Parathyroid adenoma (tissue), 2 donors: Measurements from ENCODE around the gene AGPAT2.

Source experiments
- H2AFZ ChIP-seq: fragments of 300-600 bp; sonication (generic); one replicate; pipeline ENCODE4 v1.7.0; 2017; ENCODE audit warnings: antibody characterized with exemption, mild to moderate bottlenecking
- H3K27ac ChIP-seq: fragments of 300-600 bp; sonication (generic); one replicate; pipeline ENCODE4 v1.7.0; 2017
- H3K27me3 ChIP-seq: fragments of 300-600 bp; sonication (generic); one replicate; pipeline ENCODE4 v1.7.0; 2017; ENCODE audit warnings: low read length; ENCODE audit not compliant: control insufficient read depth, insufficient read depth
- H3K36me3 ChIP-seq: fragments of 300-600 bp; sonication (generic); one replicate; pipeline ENCODE4 v1.7.0; 2017; ENCODE audit warnings: low read length; ENCODE audit not compliant: control insufficient read depth, insufficient read depth
- H3K4me1 ChIP-seq: fragments of 300-600 bp; sonication (generic); one replicate; pipeline ENCODE4 v1.7.0; 2017; ENCODE audit warnings: control low read depth
- H3K4me2 ChIP-seq: fragments of 300-600 bp; sonication (generic); one replicate; pipeline ENCODE4 v1.7.0; 2017; ENCODE audit warnings: low read length
- H3K4me3 ChIP-seq: fragments of 300-600 bp; sonication (generic); one replicate; pipeline ENCODE4 v1.7.0; 2017; ENCODE audit warnings: low read depth, low read length
- H3K79me2 ChIP-seq: fragments of 300-600 bp; sonication (generic); one replicate; pipeline ENCODE4 v1.7.0; 2017; ENCODE audit warnings: control low read depth
- H3K9ac ChIP-seq: fragments of 300-600 bp; sonication (generic); one replicate; pipeline ENCODE4 v1.7.0; 2017; ENCODE audit warnings: mild to moderate bottlenecking
- H3K9me3 ChIP-seq: fragments of 300-600 bp; sonication (generic); one replicate; pipeline ENCODE4 v1.7.0; 2017; ENCODE audit warnings: low read length; ENCODE audit not compliant: control insufficient read depth
- CTCF ChIP-seq: fragments of 300-600 bp; sonication (generic); IDR thresholded peaks from one replicate; pipeline ENCODE4 v1.7.0; 2017; ENCODE audit warnings: antibody characterized with exemption, mild to moderate bottlenecking
- donor health status: primary hyperparathyroidism.

Gene AGPAT2

GRCh38 chr9:136687721-136688223 is 515 bp upstream of the AGPAT2 start:
- H2AFZ ChIP-seq, result peak overlapping the region; percentile 72
- peak overlapping the region; percentile 56 for H3K4me2 ChIP-seq
- H3K4me1 ChIP-seq, result no peaks in the 10 kb centered on the region
- H3K27ac ChIP-seq, result no peak overlapping the region
- H3K9ac ChIP-seq, result no peak overlapping the region
- H3K36me3 ChIP-seq, result no peaks in the 10 kb centered on the region
- peaks cover 2% of the 10 kb centered on the region for H3K79me2 ChIP-seq
- no peaks in the 10 kb centered on the region for H3K27me3 ChIP-seq
- TF ChIP-seq CTCF, result no peak
- H3K4me3 ChIP-seq, result peak overlapping the region; percentile 25
- no peaks in the 10 kb centered on the region for H3K9me3 ChIP-seq

GRCh38 chr9:136686534-136686793 is 793 bp downstream of the AGPAT2 start:
- no peak for TF ChIP-seq CTCF
- Histone ChIP-seq H2AFZ (peak overlapping the region; percentile 77), H3K27ac (no peak overlapping the region), H3K9ac (no peak overlapping the region), H3K4me3 (peak overlapping the region; percentile 83), H3K27me3 (no peaks in the 10 kb centered on the region), H3K4me1 (no peaks in the 10 kb centered on the region), H3K9me3 (no peaks in the 10 kb centered on the region), H3K4me2 (peak overlapping the region; percentile 98), H3K36me3 (no peaks in the 10 kb centered on the region), H3K79me2 (peaks cover 2% of the 10 kb centered on the region)

GRCh38 chr9:136685790-136686533 is 1.3 kb downstream of the AGPAT2 start:
- Histone ChIP-seq H3K36me3 (no peaks in the 10 kb centered on the region), H3K9me3 (no peaks in the 10 kb centered on the region), H3K79me2 (peaks cover 2% of the 10 kb centered on the region), H3K9ac (no peak overlapping the region), H3K4me2 (peak overlapping the region; percentile 98), H3K27ac (no peak overlapping the region), H3K4me1 (no peaks in the 10 kb centered on the region), H3K27me3 (no peaks in the 10 kb centered on the region), H2AFZ (no peak overlapping the region), H3K4me3 (peak overlapping the region; percentile 83)
- no peak for TF ChIP-seq CTCF

GRCh38 chr9:136685216-136685615 is 2.0 kb downstream of the AGPAT2 start:
- H2AFZ ChIP-seq, result no peak overlapping the region
- H3K4me3 ChIP-seq, result no peak overlapping the region
- no peaks in the 10 kb centered on the region for H3K9me3 ChIP-seq
- no peak overlapping the region for H3K9ac ChIP-seq
- H3K4me2 ChIP-seq, result no peak overlapping the region
- H3K27me3 ChIP-seq, result no peaks in the 10 kb centered on the region
- no peak overlapping the region for H3K27ac ChIP-seq
- H3K4me1 ChIP-seq, result no peaks in the 10 kb centered on the region
- no peak for TF ChIP-seq CTCF
- H3K36me3 ChIP-seq, result no peaks in the 10 kb centered on the region
- H3K79me2 ChIP-seq, result peaks cover 2% of the 10 kb centered on the region

- no peak overlapping the region for H3K9ac ChIP-seq
- no peak overlapping the region for H3K27ac ChIP-seq
- H3K4me3 ChIP-seq, result no peak overlapping the region
- peaks cover 2% of the 10 kb centered on the region for H3K79me2 ChIP-seq
- no peaks in the 10 kb centered on the region for H3K27me3 ChIP-seq
- peaks cover 4% of the 10 kb centered on the region for H3K4me1 ChIP-seq
- no peaks in the 10 kb centered on the region for H3K9me3 ChIP-seq
- no peak overlapping the region for H3K4me2 ChIP-seq
- H2AFZ ChIP-seq, result no peak overlapping the region
- TF ChIP-seq CTCF, result no peak
- H3K36me3 ChIP-seq, result no peaks in the 10 kb centered on the region
These were observed 2.5 kb downstream of the AGPAT2 start for GRCh38 chr9:136684799-136685198.
